Neuronal stem cell (in vitro differentiated cells): ENCODE data around the gene PRDM10. TPM values are rescaled to one million over a fixed set of nuclear protein-coding genes. Genes with fewer than 3 reads are reported as not detected.
A peak's percentile ranks its signal among the peaks of the same experiment; 100 is the strongest.

ENCODE experiments used
- DNase-seq: peaks from one replicate; pipeline ENCODE4 v3.0.0-alpha.2; 2013; ENCODE audit warnings: low spot score
- H2AFZ ChIP-seq: one replicate; pipeline ENCODE4 v1.6.1; 2013; ENCODE audit warnings: mild to moderate bottlenecking, low read length, inconsistent platforms
- H2AK5ac ChIP-seq: 2 replicates; pipeline ENCODE4 v1.6.1; 2013; ENCODE audit warnings: low read depth, mild to moderate bottlenecking, inconsistent platforms, low read length, moderate library complexity, mixed read lengths
- H2BK120ac ChIP-seq: 2 replicates; pipeline ENCODE4 v1.6.1; 2013; ENCODE audit warnings: low read depth, mild to moderate bottlenecking, inconsistent platforms, low read length, moderate library complexity, mixed read lengths
- H2BK12ac ChIP-seq: one replicate; pipeline ENCODE4 v1.6.1; 2013; ENCODE audit warnings: low read length, inconsistent platforms
- H2BK15ac ChIP-seq: 2 replicates; pipeline ENCODE4 v1.6.1; 2013; ENCODE audit warnings: mild to moderate bottlenecking, low read length, inconsistent platforms, mixed read lengths
- H2BK5ac ChIP-seq: one replicate; pipeline ENCODE4 v1.6.1; 2013; ENCODE audit warnings: inconsistent platforms, mild to moderate bottlenecking, low read length, moderate library complexity
- H3K14ac ChIP-seq: one replicate; pipeline ENCODE4 v1.6.1; 2013; ENCODE audit warnings: low read length, inconsistent platforms
- H3K18ac ChIP-seq: 2 replicates; pipeline ENCODE4 v1.6.1; 2013; ENCODE audit warnings: low read length, inconsistent platforms
- H3K23ac ChIP-seq: 2 replicates; pipeline ENCODE4 v1.6.1; 2013; ENCODE audit warnings: low read depth, mild to moderate bottlenecking, mixed read lengths, low read length, inconsistent platforms; ENCODE audit not compliant: poor library complexity
- H3K27ac ChIP-seq: replicated peaks from 3 replicates; pipeline ENCODE4 v1.5.1; 2013; ENCODE audit warnings: low read length, inconsistent platforms
- H3K27me3 ChIP-seq, 3 experiments: 2 replicates each; pipeline ENCODE4 v1.6.1; 2013; ENCODE audit warnings: low read length in 3 of 3, mild to moderate bottlenecking in 2 of 3, inconsistent platforms in 1 of 3, low read depth in 1 of 3, mixed read lengths in 1 of 3, moderate library complexity in 1 of 3; ENCODE audit not compliant: control insufficient read depth in 3 of 3, insufficient read depth in 3 of 3
- H3K36me3 ChIP-seq, 2 donors: replicated peaks in 1 of 2; 2 replicates each; pipeline ENCODE4 v1.6.1; 2013; ENCODE audit warnings: low read length in 2 of 2; ENCODE audit not compliant: control insufficient read depth in 2 of 2, insufficient read depth in 2 of 2
- H3K4ac ChIP-seq: 2 replicates; pipeline ENCODE4 v1.6.1; 2013; ENCODE audit warnings: inconsistent platforms, mild to moderate bottlenecking, low read length, moderate library complexity
- H3K4me1 ChIP-seq, 2 donors: 1 replicate in 1 of 2; 2 replicates in 1 of 2; pipeline ENCODE4 v1.6.1; 2013; ENCODE audit warnings: low read length in 2 of 2, low read depth in 1 of 2; ENCODE audit not compliant: control insufficient read depth in 2 of 2, insufficient read depth in 1 of 2
- H3K4me2 ChIP-seq: one replicate; pipeline ENCODE4 v1.6.1; 2013; ENCODE audit warnings: mild to moderate bottlenecking, low read length, inconsistent platforms; ENCODE audit not compliant: insufficient read depth, poor library complexity, severe bottlenecking
- H3K4me3 ChIP-seq, 2 donors: 2 replicates each; pipeline ENCODE4 v1.5.1; 2013; ENCODE audit warnings: low read length in 2 of 2, mild to moderate bottlenecking in 2 of 2, inconsistent platforms in 1 of 2, moderate library complexity in 1 of 2
- H3K79me1 ChIP-seq: one replicate; pipeline ENCODE4 v1.6.1; 2013; ENCODE audit warnings: low read depth, mild to moderate bottlenecking, inconsistent platforms, low read length, moderate library complexity
- H3K9ac ChIP-seq: one replicate; pipeline ENCODE4 v1.6.1; 2013; ENCODE audit warnings: mild to moderate bottlenecking, low read depth, low read length, inconsistent platforms; ENCODE audit not compliant: poor library complexity
- H3K9me3 ChIP-seq, 2 donors: replicated peaks in 1 of 2; 2 replicates each; pipeline versions ENCODE3 to v1.6.1; 2013; ENCODE audit warnings: low read length in 2 of 2, mild to moderate bottlenecking in 2 of 2, inconsistent platforms in 1 of 2, low read depth in 1 of 2, mixed read lengths in 1 of 2, moderate library complexity in 1 of 2; ENCODE audit not compliant: control insufficient read depth in 2 of 2, insufficient read depth in 1 of 2
- H4K8ac ChIP-seq: one replicate; pipeline ENCODE4 v1.6.1; 2013; ENCODE audit warnings: low read depth, mild to moderate bottlenecking, inconsistent platforms, low read length, moderate library complexity
- H4K91ac ChIP-seq: one replicate; pipeline ENCODE4 v1.6.1; 2013; ENCODE audit warnings: low read length, low read depth, mild to moderate bottlenecking, inconsistent platforms; ENCODE audit not compliant: poor library complexity
- WGBS, 2 donors: extraction: QIAGEN DNeasy Blood & Tissue Kit; methylation state at CpG; one replicate each; pipeline ENCODE4 v1.1.7; 2013; ENCODE audit warnings: missing lambda C conversion rate in 2 of 2, mixed read lengths in 1 of 2; ENCODE audit not compliant: insufficient read length in 2 of 2, insufficient replicate concordance in 1 of 2; ENCODE audit errors: extremely low coverage in 2 of 2; 5-methylcytosine and 5-hydroxymethylcytosine counted together
- polyA plus RNA-seq, 2 experiments: library from polyadenylated mRNA; stranded (reverse); fragments of 200-250 nt; gene quantifications; one replicate each; pipeline ENCODE4 v1.2.3, GENCODE V29; 2013

PRDM10 gene, protein sequence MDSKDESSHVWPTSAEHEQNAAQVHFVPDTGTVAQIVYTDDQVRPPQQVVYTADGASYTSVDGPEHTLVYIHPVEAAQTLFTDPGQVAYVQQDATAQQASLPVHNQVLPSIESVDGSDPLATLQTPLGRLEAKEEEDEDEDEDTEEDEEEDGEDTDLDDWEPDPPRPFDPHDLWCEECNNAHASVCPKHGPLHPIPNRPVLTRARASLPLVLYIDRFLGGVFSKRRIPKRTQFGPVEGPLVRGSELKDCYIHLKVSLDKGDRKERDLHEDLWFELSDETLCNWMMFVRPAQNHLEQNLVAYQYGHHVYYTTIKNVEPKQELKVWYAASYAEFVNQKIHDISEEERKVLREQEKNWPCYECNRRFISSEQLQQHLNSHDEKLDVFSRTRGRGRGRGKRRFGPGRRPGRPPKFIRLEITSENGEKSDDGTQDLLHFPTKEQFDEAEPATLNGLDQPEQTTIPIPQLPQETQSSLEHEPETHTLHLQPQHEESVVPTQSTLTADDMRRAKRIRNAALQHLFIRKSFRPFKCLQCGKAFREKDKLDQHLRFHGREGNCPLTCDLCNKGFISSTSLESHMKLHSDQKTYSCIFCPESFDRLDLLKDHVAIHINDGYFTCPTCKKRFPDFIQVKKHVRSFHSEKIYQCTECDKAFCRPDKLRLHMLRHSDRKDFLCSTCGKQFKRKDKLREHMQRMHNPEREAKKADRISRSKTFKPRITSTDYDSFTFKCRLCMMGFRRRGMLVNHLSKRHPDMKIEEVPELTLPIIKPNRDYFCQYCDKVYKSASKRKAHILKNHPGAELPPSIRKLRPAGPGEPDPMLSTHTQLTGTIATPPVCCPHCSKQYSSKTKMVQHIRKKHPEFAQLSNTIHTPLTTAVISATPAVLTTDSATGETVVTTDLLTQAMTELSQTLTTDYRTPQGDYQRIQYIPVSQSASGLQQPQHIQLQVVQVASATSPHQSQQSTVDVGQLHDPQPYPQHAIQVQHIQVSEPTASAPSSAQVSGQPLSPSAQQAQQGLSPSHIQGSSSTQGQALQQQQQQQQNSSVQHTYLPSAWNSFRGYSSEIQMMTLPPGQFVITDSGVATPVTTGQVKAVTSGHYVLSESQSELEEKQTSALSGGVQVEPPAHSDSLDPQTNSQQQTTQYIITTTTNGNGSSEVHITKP
- 4.6 TPM for polyA plus RNA-seq (2013, experiment 1 of 2)
- polyA plus RNA-seq (2013, experiment 2 of 2): 4.9 TPM

DNA sequence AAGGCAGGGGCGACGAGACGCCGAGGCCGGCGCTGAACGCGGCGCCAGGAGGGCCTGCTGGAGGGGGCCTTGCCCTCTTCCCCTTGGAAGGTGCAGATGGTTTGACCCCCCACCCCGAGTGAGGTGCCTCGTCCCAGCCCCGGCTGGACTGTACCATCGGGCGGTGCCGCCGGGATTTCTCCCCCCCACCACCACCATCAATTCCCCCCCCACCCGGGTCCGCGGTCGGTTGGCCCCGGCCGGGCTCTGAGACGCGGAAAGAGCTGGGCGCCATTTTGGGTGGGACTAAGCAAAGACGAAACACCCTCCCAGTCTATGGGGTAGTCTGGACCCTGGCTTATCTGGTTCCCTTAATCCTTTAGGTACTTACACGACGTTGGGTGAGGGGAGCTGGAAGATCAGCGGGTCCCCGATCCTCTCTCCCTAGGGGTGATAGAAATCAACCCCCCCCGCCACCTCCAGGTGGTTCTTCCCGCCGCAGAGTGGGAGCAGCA, at the start of gene PRDM10:
TSS of gene PRDM10 (minus strand) at position 484 of the 494 bp plus-strand sequence. CDS start 41,871 bp downstream, outside the sequence.
- no CpG with 5 or more reads among the region's 33 CpGs for WGBS, 2 donors
- Histone ChIP-seq H3K4me2 (peak within 1 kb of the TSS; percentile 80), H3K9me3 (peaks cover 0 to 2% of the 10 kb centered on the region in 2 donors), H3K27me3 (no peaks in the 10 kb centered on the region), H4K8ac (peak within 1 kb of the TSS; percentile 92), H4K91ac (peak within 1 kb of the TSS; percentile 50), H3K9ac (peak within 1 kb of the TSS; percentile 99), H3K4me1 (peaks cover 0 to 6% of the 10 kb centered on the region in 2 donors), H3K23ac (peak within 1 kb of the TSS; percentile 99), H3K4me3 (peak within 1 kb of the TSS; percentile 57 to 99), H2BK12ac (peak within 1 kb of the TSS; percentile 34), H3K27ac (peak within 1 kb of the TSS; percentile 99), H3K79me1 (peaks cover 2% of the 10 kb centered on the region), H2AK5ac (peak within 1 kb of the TSS; percentile 64), H2AFZ (peak within 1 kb of the TSS; percentile 88), H2BK5ac (peak within 1 kb of the TSS; percentile 91), H2BK120ac (peak within 1 kb of the TSS; percentile 75), H3K18ac (peak within 1 kb of the TSS; percentile 99), H3K14ac (peak within 1 kb of the TSS; percentile 94), H2BK15ac (peak within 1 kb of the TSS; percentile 69), H3K4ac (peak within 1 kb of the TSS; percentile 10), H3K36me3 (peaks cover 0 to 1% of the 10 kb centered on the region in 2 donors)
- peak; percentile 95 for DNase-seq

DNA sequence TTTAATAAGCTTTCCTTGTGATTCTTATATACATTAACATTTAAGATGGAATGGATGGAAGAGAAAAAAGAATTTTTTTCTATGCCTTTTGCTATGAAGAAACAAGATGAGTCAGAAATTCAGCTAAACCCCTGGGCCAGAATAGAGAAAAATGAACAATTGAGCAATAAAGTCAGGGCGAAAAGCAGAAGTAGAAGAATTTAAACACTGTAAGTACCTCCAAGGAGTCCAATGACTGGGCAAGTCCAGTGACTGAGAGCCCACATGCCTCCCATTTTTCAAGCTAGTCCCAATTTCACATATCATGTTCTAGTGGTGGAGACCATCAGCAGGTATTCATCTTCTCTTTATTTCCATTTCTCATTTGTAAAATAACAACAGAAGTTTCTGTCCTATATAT, 48.4 kb upstream of the PRDM10 start:
- H3K9me3 ChIP-seq: no peaks in the 10 kb centered on the region
- no peak overlapping the region for H2BK120ac ChIP-seq
- no peak overlapping the region for H3K14ac ChIP-seq
- WGBS, 2 donors: no CpG with 5 or more reads among the region's 1 CpG
- no peak overlapping the region for H3K4ac ChIP-seq
- no peak overlapping the region for H2BK12ac ChIP-seq
- no peak overlapping the region for H3K9ac ChIP-seq
- peaks cover 2% of the 10 kb centered on the region in 2 donors for H3K4me1 ChIP-seq
- no peaks in the 10 kb centered on the region for H3K79me1 ChIP-seq
- no peak overlapping the region for H4K8ac ChIP-seq
- H3K18ac ChIP-seq: no peak overlapping the region
- H2BK5ac ChIP-seq: no peak overlapping the region
- DNase-seq: no peak
- H2BK15ac ChIP-seq: no peak overlapping the region
- no peaks in the 10 kb centered on the region for H3K36me3 ChIP-seq
- no peak overlapping the region for H3K27ac ChIP-seq
- H3K23ac ChIP-seq: no peak overlapping the region
- no peak overlapping the region for H4K91ac ChIP-seq
- H2AK5ac ChIP-seq: no peak overlapping the region
- H2AFZ ChIP-seq: no peak overlapping the region
- peaks cover 0 to 9% (median 0%) of the 10 kb centered on the region in 3 experiments for H3K27me3 ChIP-seq
- H3K4me2 ChIP-seq: no peak overlapping the region
- H3K4me3 ChIP-seq: no peak overlapping the region

DNA sequence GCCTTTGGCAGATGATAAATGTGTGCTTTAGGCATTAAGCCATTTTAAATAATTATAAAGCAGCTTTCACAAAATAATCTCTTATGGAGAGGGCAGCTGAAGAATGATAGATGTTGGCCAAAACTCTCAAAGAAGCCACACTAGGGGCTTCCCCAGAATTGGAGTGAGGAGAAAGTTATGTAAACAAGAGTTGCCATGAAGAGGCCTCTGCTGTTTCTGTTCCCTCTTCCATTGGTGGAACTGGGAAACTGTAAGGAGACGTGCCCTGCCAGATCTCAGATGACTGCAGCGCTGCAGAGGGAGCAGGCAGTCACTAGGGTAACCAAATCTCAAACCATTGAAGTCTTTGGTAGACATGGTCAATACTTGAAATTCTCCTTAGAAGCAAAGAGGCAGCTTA, 47.6 kb upstream of the PRDM10 start:
- no peak overlapping the region for H2AFZ ChIP-seq
- H3K4me2 ChIP-seq: no peak overlapping the region
- peaks cover 0 to 9% (median 0%) of the 10 kb centered on the region in 3 experiments for H3K27me3 ChIP-seq
- no peak overlapping the region for H4K8ac ChIP-seq
- H3K4ac ChIP-seq: no peak overlapping the region
- no peak overlapping the region for H2BK12ac ChIP-seq
- no peak overlapping the region for H3K23ac ChIP-seq
- peaks cover 2% of the 10 kb centered on the region in 2 donors for H3K4me1 ChIP-seq
- no peak overlapping the region for H4K91ac ChIP-seq
- no peak overlapping the region for H3K4me3 ChIP-seq
- no peaks in the 10 kb centered on the region for H3K36me3 ChIP-seq
- no peak overlapping the region for H3K18ac ChIP-seq
- H2BK120ac ChIP-seq: no peak overlapping the region
- DNase-seq: no peak
- no peak overlapping the region for H3K27ac ChIP-seq
- no CpG with 5 or more reads among the region's 2 CpGs for WGBS, 2 donors
- H3K79me1 ChIP-seq: no peaks in the 10 kb centered on the region
- no peaks in the 10 kb centered on the region for H3K9me3 ChIP-seq
- H3K14ac ChIP-seq: no peak overlapping the region
- H2BK5ac ChIP-seq: no peak overlapping the region
- no peak overlapping the region for H2BK15ac ChIP-seq
- H3K9ac ChIP-seq: no peak overlapping the region
- H2AK5ac ChIP-seq: no peak overlapping the region
